Activated CD4-positive, CD25-positive, alpha-beta regulatory T cell treated with anti-CD3 and anti-CD28 coated beads, Interleukin-2, amount 50 U/mL, for 72 hours (primary cell): ENCODE data around the gene ANKS4B.

Experiments used
- DNase-seq: peaks from one replicate; pipeline ENCODE4 v3.0.0; 2021

ANKS4B gene

DNA sequence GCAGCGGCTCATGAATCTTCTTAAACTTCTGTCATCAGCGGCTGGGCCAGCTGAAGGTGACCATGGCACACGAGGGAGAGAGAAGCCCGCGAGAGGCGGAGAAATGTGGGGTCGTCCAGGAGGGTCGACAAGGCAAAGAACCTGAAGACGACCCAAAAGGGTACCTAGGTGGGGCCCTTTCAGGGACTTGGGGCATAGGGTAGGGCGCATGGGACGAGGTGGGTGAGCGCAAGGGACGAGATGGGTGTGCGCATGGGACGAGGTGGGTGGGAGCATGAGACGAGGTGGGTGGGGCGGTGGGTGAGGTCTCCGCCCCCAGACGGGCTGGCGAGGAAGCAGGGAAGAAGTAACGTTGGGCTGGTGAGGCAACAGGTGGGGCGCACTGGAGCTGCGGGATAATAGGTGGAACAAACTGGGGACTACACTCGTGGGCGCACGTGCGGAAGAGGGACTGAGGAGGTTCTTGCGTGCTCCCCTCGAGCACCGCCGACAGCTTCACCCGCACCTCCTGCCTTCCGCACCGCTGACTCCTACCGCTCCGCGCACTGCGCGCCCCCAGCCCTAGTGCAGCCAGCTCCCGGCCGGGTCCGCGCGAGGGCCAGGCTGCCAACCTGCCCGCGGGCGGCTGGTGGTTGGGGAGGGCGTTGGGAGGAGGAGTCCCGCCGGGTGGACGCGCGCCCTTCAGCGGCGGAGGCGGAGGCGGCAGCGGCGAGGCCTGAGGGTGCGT, 67.8 kb downstream of the ANKS4B start:
- DNase-seq = no peak

DNA sequence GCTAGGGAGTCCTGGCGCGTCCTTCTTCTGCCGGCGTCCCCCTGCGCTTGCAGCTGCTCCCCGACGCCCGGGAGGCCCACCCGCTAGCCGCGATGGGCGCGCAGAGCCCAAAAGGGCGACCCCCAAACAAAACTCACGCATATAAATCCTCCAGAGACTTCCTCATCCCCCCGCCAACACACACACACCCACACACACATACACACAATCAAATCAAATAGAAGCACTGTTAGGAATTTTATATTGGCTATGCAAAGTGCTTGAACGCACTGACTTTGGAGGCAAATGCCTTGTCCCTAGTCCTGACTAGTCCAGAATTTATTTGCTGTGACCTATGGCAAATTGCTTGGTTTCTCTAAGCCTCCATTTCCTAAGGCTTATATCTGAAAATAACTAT, 68.4 kb downstream of the ANKS4B start:
- DNase-seq = no peak

DNA sequence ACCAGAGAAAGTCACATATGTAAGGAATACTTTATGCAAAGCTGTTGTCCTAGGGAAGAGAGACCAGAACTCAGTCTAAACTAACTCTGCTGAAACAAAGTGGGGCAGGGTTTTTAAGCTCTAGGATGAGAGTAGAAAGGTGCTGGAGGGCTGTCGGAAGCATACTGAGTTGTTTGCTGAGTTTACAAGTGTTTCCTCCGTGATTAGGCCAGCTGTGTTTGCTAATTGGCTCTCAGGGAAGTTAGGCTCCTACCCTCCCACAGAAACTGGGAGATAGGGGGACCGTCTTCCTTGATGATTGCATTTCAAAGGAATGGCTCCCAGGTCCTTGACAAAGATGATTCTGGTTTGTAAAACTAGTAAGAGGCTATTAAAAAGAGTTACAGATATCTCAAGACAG, 69.0 kb downstream of the ANKS4B start:
- DNase-seq = no peak

DNA sequence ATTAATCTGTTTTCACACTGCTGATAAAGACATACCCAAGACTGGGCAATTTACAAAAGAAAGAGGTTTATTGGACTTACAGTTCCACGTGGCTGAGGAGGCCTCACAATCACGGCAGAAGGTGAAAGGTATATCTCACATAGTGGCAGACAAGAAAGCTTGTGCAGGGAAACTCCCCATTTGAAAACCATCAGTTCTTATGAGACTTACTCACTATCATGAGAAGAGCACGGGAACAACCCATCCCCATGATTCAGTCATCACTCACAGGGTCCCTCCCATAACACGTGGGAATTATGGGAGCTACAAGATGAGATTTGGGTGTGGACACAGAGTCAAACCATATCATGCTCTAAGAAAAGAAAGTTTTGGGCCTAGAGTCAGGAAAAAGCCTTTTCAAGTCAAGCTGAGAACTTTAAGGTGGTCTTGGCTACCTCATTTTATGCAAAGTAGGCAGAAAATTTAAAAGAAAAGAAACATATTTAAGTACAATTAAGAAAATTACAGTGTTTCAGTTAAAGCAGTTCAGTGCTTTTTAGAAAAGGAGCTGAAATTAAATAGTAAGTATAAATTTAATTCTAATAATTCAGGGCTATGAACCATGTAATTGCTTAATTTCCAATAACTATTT, 69.5 kb downstream of the ANKS4B start:
- DNase-seq = no peak
